HG03565 (cell line): ENCODE measurements around the gene LRCOL1.

Source experiments
- ATAC-seq: cut with Tn5 transposase; IDR thresholded peaks from one replicate; pipeline ENCODE4 v1.9.1; 2021; ENCODE audit warnings: mild to moderate bottlenecking, moderate library complexity; ENCODE audit not compliant: unreplicated experiment

LRCOL1 gene

DNA sequence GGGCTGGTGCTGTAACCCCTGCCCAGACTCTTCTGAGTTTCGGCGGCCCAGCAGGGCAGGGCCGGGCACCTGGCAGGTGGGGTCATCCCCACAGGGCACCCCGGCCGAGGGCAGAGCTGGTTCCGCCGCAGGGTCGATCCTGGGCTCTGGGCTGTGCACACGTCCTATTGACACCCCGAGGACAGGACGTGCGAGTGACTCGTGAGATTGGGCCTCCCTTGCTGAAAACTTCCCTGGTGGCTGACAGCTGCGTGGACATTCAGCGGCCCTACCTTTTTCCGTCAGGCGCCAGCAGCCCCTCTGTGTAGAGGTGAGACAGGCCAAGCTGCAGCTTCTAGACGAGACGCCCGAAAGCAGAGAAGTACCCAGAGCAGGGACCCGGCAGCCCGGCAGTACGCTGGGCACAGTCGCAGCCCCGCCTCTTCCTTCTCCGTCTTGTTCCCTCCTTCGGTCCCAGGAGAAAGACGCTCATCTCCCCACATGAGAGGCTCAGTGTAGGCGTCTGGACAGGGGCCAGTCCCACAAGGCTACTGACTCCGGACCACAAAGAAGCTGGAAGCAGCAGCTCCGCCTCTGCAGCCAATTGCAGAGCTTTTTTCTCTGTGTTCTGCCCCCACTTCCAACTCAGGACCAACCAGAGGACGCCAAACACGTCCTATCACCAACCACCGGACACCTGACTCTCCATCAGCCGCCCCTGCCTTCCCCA, at the start of gene LRCOL1:
Gene LRCOL1, minus strand, starts transcription at position 532 of the 709 bp plus-strand sequence. CDS start 4,331 bp downstream, outside the sequence.
- ATAC-seq: no peak

- ATAC-seq: no peak
Observed at GRCh38 chr12:132660052-132660451, 49.7 kb upstream of the LRCOL1 start.

DNA sequence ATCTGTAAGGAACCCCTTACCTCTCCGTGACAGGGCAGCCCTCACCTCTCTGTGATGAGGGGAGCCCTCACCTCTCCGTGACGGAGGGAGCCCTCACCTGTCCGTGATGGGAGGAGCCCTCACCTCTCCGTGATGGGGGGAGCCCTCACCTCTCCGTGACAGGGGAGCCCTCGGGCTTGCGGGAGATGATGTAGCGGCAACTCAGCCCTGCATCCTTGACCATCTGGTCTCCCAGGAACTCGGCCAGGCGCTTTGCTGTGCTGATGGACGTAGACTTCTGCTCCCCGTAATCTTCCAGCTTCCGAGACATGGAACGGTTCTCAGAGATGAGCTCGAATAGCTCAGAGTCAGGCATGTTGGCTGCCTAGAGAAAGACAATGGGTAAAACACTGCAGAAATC, 48.8 kb upstream of the LRCOL1 start:
- ATAC-seq: no peak

DNA sequence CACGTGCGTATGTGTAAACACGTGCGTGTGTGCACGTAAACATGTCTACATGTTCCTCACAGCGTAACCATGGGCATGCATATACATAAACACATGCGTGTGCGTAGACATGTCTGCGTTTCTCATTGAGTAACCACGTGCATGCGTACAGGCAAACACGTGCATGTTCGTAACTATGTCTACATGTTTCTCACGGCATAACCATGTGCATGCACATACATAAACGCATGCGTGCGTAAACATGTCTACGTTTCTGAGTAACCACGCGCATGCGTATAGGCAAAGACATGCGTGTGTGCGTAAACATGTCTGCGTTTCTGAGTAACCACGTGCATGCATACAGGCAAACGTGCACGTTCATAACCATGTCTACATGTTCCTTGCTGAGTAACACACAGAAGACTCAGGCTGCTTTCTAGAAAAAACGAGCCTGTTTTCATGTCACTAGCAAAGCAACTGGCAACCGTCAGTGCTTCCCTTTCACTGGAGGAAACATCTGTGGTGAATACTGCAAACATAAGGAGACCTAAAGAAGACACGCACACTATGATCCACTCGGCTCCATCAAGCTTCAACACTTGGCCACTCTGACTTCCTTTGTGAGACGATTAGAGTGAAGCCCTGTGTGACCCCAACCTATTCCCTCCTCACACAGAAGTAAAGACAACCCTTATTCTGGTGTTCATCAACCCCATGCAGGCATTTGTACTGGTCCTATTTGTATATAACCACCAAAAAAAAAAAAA, 47.9 kb upstream of the LRCOL1 start:
- ATAC-seq: no peak

DNA sequence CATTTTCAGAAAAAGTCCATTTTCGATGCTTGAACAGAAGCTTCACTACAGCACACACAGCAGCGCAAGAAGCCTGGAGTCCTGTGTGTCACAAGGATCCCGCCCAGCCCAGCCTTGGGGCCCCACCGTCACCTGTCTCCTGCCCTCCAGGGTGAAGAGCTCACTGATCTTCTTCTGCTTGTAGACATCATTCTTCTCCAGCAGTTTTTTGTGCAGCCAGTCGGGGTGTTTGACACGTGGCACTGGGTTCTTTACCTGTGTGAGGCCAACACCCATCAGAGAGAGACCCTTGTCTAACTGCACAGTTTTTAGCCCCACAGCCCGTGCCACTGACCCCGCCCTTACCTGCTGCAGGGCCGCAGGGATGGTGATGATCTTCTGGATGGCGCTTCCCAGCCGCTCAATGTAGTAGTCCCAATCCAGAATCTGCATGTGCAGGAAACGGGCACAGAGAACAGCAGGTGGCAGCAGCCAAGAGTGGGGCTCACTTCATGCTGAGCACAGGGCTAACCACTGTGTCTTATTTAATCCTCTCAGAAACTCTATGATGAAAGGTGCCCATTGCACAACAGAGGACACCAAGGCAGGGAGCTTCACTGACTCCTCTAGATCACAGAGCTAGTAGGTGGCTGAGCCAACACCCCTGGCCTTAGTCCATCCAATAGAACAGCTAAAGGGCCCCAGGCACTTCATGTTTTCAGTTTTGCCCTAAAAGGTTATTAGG, 46.8 kb upstream of the LRCOL1 start:
- ATAC-seq: no peak

GRCh38 chr12:132653567-132654290, 43.3 kb upstream of the LRCOL1 start:
- no peak for ATAC-seq

GRCh38 chr12:132651444-132652100, 41.2 kb upstream of the LRCOL1 start:
- ATAC-seq: no peak

- no peak for ATAC-seq
Observed at GRCh38 chr12:132649226-132649945, 39.0 kb upstream of the LRCOL1 start.

DNA sequence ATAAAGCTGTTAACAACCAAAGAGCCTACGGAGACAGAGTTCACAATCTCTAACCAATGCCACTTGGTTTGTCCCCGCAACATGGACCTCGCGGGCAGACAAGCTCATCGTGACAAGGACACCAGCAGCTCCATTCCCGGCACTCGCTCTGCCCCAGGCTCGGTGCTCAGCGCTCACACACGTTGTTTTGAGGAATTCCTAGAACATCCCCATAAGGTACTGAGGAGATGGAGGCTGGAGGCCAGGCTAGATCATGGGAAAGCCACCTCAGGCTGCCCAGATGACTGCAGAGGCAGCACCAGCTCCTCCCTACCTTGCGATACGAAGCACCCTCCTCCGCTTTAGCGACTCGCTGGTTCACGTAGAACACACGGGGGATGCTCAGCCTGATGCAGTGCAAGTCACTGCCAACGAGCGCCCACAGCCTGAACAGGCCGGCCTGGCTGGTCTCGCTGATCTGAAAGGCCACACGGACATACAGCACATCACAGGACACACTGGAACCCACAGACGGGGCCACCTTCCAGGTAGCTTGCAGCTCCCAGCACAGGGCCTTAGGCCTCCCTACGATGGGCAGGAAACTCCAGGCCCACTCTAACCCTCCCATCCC, 38.3 kb upstream of the LRCOL1 start:
- no peak for ATAC-seq

- ATAC-seq: no peak
Observed at GRCh38 chr12:132647858-132648257, 37.5 kb upstream of the LRCOL1 start.

DNA sequence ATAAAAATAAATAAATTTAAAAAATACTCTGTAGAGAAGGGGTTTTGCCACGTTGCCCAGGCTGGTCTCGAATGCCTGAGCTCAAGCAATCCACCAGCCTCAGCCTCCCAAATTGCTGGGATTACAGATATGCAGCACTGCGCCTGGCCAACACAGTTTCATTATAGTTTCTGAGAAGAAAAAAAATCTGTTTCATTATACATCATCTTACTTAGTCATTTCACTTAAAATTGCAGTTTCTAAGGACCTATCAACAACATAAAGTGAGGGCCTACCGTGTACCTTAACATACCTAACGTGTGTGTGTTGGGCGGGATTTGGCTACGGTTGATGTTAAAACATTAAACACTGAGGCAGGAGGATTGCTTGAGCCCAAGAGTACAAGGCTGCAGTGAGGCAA, 36.5 kb upstream of the LRCOL1 start:
- no peak for ATAC-seq

DNA sequence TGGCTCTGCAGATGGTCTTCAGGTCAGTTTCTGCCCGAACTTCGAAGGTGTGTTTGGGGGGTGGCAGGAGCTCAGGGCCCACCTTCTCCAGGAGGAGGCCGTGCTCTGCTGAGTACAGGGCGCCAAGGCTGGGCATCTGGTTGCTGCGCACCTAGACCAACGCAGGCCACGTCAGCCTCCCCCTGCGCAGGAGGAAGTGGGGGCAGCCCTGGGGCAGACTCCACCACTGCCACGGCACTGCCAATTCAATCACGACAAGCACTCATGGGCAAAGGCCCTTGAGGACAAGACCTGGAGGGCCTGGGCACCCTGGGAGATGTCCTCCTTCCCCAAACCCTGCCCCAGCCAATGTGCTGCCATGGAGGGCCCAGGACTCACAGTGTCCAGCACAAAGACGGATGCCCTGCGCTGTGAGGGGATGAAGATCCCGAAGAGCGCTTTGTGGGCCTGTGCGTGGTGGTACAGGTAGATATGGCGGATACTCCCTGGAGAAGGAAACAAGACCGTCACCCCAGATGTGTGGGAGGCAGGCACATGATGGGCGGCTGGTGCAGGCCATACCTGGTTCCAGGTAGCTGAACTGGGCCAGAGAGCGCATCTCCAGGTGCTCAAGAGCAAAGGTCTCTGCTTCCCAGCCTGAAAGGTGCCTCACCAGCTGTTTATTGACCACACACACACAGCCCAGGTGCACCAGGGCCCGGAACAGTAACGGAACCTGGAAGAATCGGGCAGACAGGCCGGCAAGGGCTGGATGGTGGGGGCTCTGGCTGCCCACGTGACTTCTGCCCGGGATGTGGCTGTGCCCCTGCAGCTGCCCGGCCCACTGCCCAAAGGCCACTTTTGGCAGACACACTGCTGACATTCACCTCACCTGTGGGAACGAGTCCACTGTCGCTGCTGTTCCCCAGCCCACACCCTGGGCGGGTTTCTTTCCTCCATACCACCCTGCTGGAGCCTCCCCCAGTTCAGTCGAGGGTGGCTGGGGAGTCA, 32.8 kb upstream of the LRCOL1 start:
- ATAC-seq: no peak

- no peak for ATAC-seq
Observed at GRCh38 chr12:132641811-132642650, 31.6 kb upstream of the LRCOL1 start.

DNA sequence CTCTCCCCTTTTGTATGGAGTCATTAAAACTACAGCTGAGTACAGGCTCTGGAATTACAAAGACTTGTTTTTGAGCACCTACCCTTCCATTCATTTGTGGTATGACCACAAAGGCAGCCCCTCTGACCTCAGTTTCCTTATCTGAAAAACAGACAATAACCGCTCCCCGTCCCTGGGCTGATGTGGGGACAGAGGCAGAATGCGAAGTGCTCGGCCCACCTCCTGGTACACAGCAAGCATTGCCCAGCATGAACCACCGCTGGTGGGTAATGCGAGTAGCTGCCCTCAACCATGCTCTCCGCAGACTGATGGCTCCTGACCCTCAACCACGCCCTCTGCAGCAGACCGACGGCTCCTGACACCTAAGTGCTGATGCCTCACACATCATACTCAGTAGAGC, 30.6 kb upstream of the LRCOL1 start:
- ATAC-seq: no peak

GRCh38 chr12:132639956-132640520, 29.7 kb upstream of the LRCOL1 start:
- ATAC-seq: no peak

DNA sequence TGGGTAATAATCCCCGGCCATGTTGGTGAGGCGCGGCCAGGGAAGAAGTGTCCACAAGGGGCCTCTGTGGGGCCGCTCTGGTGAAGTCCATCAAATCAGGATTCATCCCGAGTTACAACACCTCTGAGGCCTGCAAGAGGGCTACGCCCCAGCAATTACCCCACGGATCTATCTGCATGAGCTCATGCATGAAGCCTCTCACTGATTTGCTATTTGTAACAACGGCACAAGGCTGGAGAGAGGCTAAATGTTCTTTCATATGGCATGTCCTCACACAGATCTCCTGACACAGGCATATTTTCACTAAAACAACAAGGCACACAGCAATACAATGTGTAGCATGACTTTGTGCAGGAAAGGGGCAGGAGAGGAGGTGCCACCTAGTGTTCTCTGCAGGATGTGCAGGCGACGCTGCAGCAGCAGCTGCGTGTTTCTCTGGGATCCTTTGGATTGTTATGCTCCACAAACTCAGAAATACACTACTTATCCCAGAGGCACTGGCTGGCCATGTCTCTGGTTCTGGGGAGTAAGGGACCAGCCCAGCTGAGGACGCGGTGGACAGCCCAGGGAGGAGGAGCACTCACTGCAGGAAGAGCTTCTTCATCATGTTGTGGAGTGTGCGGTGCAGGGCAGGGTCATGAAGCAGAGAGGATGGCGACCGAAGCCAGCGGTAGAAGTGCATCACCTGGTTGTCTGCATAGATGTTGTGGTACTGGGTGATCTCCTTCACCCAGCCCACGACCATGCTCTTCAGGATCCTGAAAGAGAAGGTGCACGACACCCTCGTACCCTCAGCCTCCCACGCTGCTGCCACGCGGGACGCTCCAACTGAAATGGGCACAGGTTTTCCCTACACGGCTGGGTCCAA, 28.4 kb upstream of the LRCOL1 start:
- no peak for ATAC-seq
